ENCODE data around the gene MS4A4E. TPM values are rescaled to one million over a fixed set of nuclear protein-coding genes. Genes with fewer than 3 reads are reported as not detected.

Gene MS4A4E
- total RNA-seq, 1 experiment from 2014 or later: 0.42 TPM

- H3K36me3 Mint-ChIP-seq (ENCODE audit: insufficient read depth in 1 of 3, low read depth in 3 of 3): no peaks in the 10 kb centered on the region
- Histone ChIP-seq H2BK120ac (ENCODE audit: low read depth, low read length, poor library complexity, severe bottlenecking) (no peak overlapping the region), H3K4me1 (ENCODE audit: insufficient read depth, low read length) (no peaks in the 10 kb centered on the region), H3K23ac (ENCODE audit: insufficient read length, low read depth, low read length) (no peak overlapping the region), H2BK15ac (ENCODE audit: low read depth, low read length) (no peak overlapping the region), H2BK20ac (ENCODE audit: low read depth, low read length, poor library complexity, severe bottlenecking) (no peak overlapping the region), H3K79me1 (ENCODE audit: insufficient read depth, low read depth, low read length, poor library complexity, severe bottlenecking) (no peaks in the 10 kb centered on the region), H3K4me2 (ENCODE audit: insufficient read depth, insufficient read length, low read length) (no peak overlapping the region), H2AK5ac (ENCODE audit: insufficient read length, low read length) (no peak overlapping the region), H3K27me3 (ENCODE audit: insufficient read depth, low read length) (no peaks in the 10 kb centered on the region), H3T11ph (ENCODE audit: low read length) (no peak overlapping the region), H3K79me2 (ENCODE audit: insufficient read depth, low read length) (no peaks in the 10 kb centered on the region; the same call in 1 of the 2 replicates), H3K27ac (ENCODE audit: insufficient read length, low read depth, low read length) (no peak overlapping the region), H3K4ac (ENCODE audit: low read depth, low read length) (no peak overlapping the region), H2BK12ac (ENCODE audit: insufficient read length, low read depth, low read length) (no peak overlapping the region), H4K91ac (ENCODE audit: insufficient read length, low read depth, low read length) (no peak overlapping the region), H3K56ac (ENCODE audit: insufficient read length, low read depth, low read length) (no peak overlapping the region), H3K9me3 (ENCODE audit: control insufficient read depth, low read depth, low read length) (no peaks in the 10 kb centered on the region), H4K20me1 (ENCODE audit: control insufficient read depth, insufficient read depth, insufficient read length) (no peaks in the 10 kb centered on the region), H3K18ac (ENCODE audit: insufficient read length, low read depth, low read length) (no peak overlapping the region), H4K8ac (replicated peaks; ENCODE audit: insufficient read length, low read depth, low read length) (no peak overlapping the region), H3K14ac (ENCODE audit: insufficient read depth, low read length) (no peak overlapping the region), H3K23me2 (ENCODE audit: insufficient read length, low read depth, low read length, poor library complexity, severe bottlenecking) (no peaks in the 10 kb centered on the region), H2AFZ (ENCODE audit: low read length) (no peak overlapping the region), H3K9ac (ENCODE audit: extremely low read depth, insufficient read length, low read length) (no peak overlapping the region), H2BK5ac (ENCODE audit: insufficient read length, low read length) (no peak overlapping the region), H4K5ac (ENCODE audit: insufficient read length, low read depth, low read length) (no peak overlapping the region)
- H3K9me3 Mint-ChIP-seq: peaks cover 1 to 3% of the 10 kb centered on the region in 2 experiments; a peak in 2 of 5 replicates
- H3K27me3 Mint-ChIP-seq (ENCODE audit: low read depth): no peaks in the 10 kb centered on the region
- H3K27ac Mint-ChIP-seq: no peak overlapping the region
- no peak for TF ChIP-seq CTCF (conservative IDR thresholded peaks at IDR 0.05)
- H3K4me1 Mint-ChIP-seq: no peaks in the 10 kb centered on the region
- no peak overlapping the region for H3K4me3 Mint-ChIP-seq
- DNase-seq: no peak
- no CpG with 5 or more reads among the region's 3 CpGs for WGBS (ENCODE audit: extremely low coverage, insufficient read length, low lambda C conversion rate)
These were observed 7.6 kb downstream of the MS4A4E start for GRCh38 chr11:60235321-60235720.

All from H9 (cell line).